Limb (tissue), 2 donors: Measurements from ENCODE around the gene MFSD11.
"Not testable (repeated sequence)": the region's sequence is repeated elsewhere in the genome, so short reads cannot be mapped to it uniquely, and the experiment has no call there.

ENCODE experiments used
- DNase-seq, 2 donors: peaks; one replicate each; pipeline ENCODE4 v3.0.0-alpha.2; 2016; ENCODE audit errors: extremely low spot score in 2 of 2

MFSD11 gene

GRCh38 chr17:76745785-76746184 lies 7.9 kb downstream of the MFSD11 start:
- DNase-seq = not testable (repeated sequence)

GRCh38 chr17:76747716-76748363 lies 9.9 kb downstream of the MFSD11 start:
- no peak for DNase-seq

DNA sequence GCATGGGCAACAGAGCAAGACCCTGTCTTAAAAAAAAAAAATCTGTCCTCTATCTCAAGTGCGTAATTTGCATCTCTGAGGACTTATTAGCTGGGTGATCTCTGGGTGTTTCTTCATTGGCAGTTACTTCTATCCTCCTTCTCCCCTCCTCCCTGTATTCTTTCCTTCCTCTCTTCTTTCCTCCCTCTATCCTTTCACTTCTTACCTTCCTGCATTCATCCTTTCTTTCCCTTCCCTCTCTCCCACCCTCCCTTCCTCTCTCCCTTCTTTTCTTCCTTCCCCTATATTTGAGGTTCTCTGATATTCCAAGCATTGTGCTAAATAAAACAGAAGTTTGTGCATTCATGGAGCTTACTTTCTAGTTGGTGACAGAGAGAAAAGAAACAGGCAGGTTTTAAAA lies 10.7 kb downstream of the MFSD11 start:
- no peak for DNase-seq

- DNase-seq = no peak
These were observed 13.6 kb downstream of the MFSD11 start for GRCh38 chr17:76751416-76751993.

DNA sequence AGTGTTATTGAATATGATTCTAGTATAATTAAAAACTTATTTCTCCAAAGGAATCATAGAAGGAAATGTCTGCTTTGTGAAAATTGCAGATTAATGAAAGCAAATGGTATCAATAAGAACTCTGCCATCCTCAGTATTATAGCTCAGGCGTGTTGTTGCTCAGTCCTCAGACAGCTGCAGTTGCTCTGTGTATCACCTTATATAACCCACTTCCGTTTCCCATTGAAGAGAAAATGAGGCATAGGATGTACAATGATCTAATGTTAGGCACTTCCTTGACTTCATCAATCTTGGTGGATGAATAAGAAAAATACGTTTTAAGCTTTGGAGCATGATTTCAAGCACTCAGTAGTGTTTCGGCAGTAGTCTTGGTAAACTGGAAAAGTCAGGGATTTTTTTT lies 14.1 kb downstream of the MFSD11 start:
- DNase-seq = no peak

- no peak for DNase-seq
These were observed 15.4 kb downstream of the MFSD11 start for GRCh38 chr17:76753061-76753961.

- no peak for DNase-seq
These were observed 17.4 kb downstream of the MFSD11 start for GRCh38 chr17:76755285-76755684.

- no peak for DNase-seq
These were observed 19.3 kb downstream of the MFSD11 start for GRCh38 chr17:76757256-76757655.

DNA sequence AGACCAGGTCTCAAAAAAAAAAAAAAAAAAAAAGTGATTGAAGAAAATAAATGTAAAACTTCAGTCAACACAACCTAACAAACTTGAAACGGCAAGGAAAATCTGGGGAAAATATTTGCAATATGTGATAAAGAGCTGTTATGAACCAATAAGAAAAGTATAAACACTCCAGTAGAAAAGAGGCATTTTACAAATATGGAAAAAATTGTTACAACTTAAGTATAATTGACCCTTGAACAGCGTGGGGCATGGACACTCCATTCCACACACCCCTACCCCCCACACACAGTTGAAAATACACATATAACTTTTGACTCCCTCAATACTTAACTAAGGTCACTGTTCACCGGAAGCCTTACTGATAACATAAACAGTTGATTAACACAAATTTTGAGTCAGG lies 20.7 kb downstream of the MFSD11 start:
- DNase-seq = no peak

DNA sequence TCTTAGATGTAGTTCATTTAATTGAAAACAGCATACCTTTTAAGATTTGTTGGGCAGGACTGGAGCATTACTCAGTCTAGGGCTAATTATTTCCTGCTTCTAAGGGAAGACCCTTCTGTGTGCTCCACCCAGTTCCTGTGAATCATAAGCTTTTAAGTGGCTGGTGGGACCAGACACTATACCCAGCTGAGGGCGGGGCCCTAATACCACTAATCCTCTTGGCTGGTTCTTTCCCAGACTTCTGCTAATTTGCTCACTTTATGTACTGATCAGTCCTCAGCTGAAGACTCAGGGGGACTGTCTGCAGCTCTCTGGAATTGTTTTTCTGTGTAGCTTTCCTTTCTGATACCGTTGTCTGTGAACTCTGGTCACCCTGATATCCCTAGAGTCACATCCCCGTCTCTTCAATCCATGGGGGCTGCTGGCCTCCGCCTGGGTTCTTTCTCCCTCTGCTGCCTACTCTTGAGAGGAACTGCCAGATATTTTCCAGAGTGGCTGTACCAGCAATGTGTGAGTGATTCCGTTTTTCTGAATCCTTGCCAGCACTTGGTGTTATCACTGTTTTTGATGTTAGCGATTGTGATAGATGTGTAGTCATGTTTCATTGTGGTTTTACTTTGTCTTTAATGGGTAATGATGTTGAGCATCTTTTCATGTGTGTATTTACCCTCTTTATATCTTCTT lies 35.1 kb downstream of the MFSD11 start:
- DNase-seq = no peak

DNA sequence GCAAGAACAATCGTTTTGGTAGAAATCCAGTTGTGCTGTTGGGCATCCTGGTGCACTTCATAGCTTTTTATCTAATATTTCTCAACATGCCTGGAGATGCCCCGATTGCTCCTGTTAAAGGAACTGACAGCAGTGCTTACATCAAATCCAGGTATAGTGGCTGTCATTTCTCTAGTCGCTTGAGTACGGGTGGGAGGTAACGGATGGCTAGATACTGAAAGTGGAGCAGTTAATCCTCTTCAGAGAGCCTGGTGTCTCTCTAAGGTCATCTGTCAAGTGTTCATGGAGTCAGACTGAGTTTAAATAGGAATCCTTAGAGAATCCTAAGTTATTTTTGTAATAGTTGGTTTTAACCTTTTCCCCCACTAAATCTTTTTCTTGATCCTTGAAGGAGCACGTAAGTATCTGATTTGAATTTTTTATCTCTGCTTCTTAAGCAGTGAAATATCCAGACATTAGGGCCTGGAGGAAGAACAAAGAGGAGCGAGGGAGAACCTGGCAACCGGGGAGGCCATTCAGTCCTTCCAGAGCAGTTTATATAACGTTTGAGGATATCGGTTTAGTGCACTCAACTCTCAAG lies 37.2 kb downstream of the MFSD11 start:
- DNase-seq = no peak

DNA sequence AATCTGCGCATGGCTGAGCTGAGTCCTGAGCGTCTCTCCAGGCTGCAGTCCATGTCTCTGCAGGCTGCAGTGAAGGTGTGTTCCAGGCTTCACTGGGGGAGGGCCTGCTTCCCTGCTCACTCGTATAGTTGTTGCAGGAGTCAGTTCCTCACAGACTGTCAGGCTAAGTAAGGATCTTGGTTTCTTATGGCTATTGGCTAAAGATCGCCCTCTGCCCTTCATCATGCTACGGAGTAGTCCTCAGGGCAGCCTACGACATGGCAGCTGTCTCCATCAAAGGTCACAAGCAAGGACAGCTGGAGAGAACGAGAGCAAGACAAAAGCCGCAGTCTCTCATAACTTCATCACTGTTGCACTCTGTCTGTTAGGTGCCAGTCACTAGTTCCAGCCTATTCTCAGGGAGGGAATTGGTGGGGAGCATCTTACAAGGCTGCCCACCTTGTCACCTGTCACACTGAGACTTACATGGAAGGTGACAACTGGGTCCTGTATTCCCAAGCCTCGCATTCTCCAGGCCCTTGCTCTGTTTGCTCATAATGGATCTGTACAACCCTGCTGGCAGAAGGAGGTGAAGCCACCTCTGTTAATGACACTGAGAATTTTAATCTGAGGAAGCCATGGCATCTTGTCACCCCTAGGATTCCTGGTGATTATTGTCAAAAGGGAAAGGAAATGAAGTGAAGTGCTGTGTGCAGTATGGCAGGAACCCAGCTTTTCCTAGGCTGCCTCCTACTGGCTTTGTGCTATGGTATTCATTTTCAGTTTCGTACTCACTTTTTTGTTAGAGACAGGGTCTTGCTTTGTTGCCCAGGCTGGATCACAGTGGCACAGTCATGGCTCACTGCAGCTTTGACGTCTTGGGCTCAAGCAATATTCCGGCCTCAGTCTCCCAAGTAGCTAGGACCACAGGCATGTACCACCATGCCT lies 43.4 kb downstream of the MFSD11 start:
- DNase-seq = no peak

GRCh38 chr17:76783146-76783545 lies 45.2 kb downstream of the MFSD11 start:
- no peak for DNase-seq

GRCh38 chr17:76784926-76785325 lies 47.0 kb downstream of the MFSD11 start:
- no peak for DNase-seq

- DNase-seq = not testable (repeated sequence)
These were observed 49.9 kb downstream of the MFSD11 start for GRCh38 chr17:76787866-76788265.

- no peak for DNase-seq
These were observed 51.4 kb downstream of the MFSD11 start for GRCh38 chr17:76789235-76789788.

- DNase-seq = peak in 1 of 2 donors; percentile 26
These were observed 53.4 kb downstream of the MFSD11 start for GRCh38 chr17:76791053-76791980.

GRCh38 chr17:76792348-76792747 lies 54.4 kb downstream of the MFSD11 start:
- DNase-seq = no peak

GRCh38 chr17:76793775-76794174 lies 55.9 kb downstream of the MFSD11 start:
- DNase-seq = no peak
